Adipocyte (in vitro differentiated cells): ENCODE data around the gene C19orf44.

Experiments
- DNase-seq: peaks from one replicate; pipeline ENCODE4 v3.0.0-alpha.2; 2015; ENCODE audit warnings: low read depth
- H3K27me3 ChIP-seq: replicated peaks from 2 replicates; pipeline ENCODE4 v1.7.0; 2013; ENCODE audit warnings: mild to moderate bottlenecking, low read length, moderate library complexity; ENCODE audit not compliant: control insufficient read depth, insufficient read depth
- H3K36me3 ChIP-seq: 2 replicates; pipeline ENCODE4 v1.7.0; 2013; ENCODE audit warnings: low read length, mild to moderate bottlenecking, moderate library complexity; ENCODE audit not compliant: control insufficient read depth, insufficient read depth, severe bottlenecking
- H3K4me1 ChIP-seq: 2 replicates; pipeline ENCODE4 v1.7.0; 2013; ENCODE audit warnings: mild to moderate bottlenecking, low read length, moderate library complexity; ENCODE audit not compliant: control insufficient read depth, insufficient read depth
- H3K4me3 ChIP-seq: 2 replicates; pipeline ENCODE4 v1.7.0; 2013; ENCODE audit warnings: mild to moderate bottlenecking, low read length, moderate library complexity
- H3K9ac ChIP-seq: 2 replicates; pipeline ENCODE4 v1.7.0; 2013; ENCODE audit warnings: mild to moderate bottlenecking, low read length, moderate library complexity
- H3K9me3 ChIP-seq: 2 replicates; pipeline ENCODE4 v1.7.0; 2013; ENCODE audit warnings: mild to moderate bottlenecking, low read length, moderate library complexity; ENCODE audit not compliant: control insufficient read depth

The C19orf44 gene

DNA sequence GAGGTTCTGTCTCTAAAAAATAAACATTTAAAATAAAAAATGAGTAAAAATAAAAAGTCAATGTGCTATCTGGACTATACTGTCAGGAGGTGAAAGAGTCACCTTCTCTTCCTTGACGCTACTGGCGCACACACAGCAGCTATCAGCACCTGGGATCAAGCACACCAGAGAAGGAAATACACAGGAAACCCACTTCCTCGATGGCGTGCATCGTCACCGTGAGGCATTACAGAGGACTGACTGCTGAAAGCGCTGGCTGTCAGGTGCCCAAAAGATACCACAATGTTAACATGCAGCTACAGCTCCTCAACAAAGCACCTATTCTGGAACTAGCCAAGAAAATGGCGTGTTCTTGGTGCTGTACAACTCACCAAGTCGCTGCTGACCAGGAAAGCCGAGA, 70.0 kb downstream of the C19orf44 start:
- Histone ChIP-seq H3K4me1 (peaks cover 6% of the 10 kb centered on the region), H3K27me3 (no peaks in the 10 kb centered on the region), H3K36me3 (peaks cover 67% of the 10 kb centered on the region), H3K4me3 (no peak overlapping the region), H3K9ac (no peak overlapping the region), H3K9me3 (no peaks in the 10 kb centered on the region)
- DNase-seq = no peak

- no peak for DNase-seq
- Histone ChIP-seq H3K27me3 (no peaks in the 10 kb centered on the region), H3K4me3 (no peak overlapping the region), H3K9me3 (no peaks in the 10 kb centered on the region), H3K9ac (no peak overlapping the region), H3K4me1 (peaks cover 11% of the 10 kb centered on the region), H3K36me3 (peaks cover 62% of the 10 kb centered on the region)
These were observed 70.5 kb downstream of the C19orf44 start for GRCh38 chr19:16566702-16567101.

GRCh38 chr19:16569609-16570320, 73.6 kb downstream of the C19orf44 start:
- no peak for DNase-seq
- H3K9me3 ChIP-seq = no peaks in the 10 kb centered on the region

More at GRCh38 chr19:16569609-16570320, 73.6 kb downstream of the C19orf44 start:
- peaks cover 40% of the 10 kb centered on the region for H3K36me3 ChIP-seq
- no peaks in the 10 kb centered on the region for H3K27me3 ChIP-seq
- peaks cover 23% of the 10 kb centered on the region for H3K4me1 ChIP-seq
- H3K9ac ChIP-seq = no peak overlapping the region
- H3K4me3 ChIP-seq = no peak overlapping the region
